Right atrium auricular region (tissue), 2 donors: ENCODE measurements around the gene CMPK2. TPM values are rescaled to one million over a fixed set of nuclear protein-coding genes. Genes with fewer than 3 reads are reported as not detected.

ENCODE experiments used
- DNase-seq: peaks from one replicate; pipeline ENCODE4 v3.0.0-alpha.2; 2019; ENCODE audit warnings: low spot score
- H3K27ac ChIP-seq, 2 donors: fragments of 200-600 bp; sonication (generic); 1 replicate in 1 of 2; 2 replicates in 1 of 2; pipeline ENCODE4 v1.5.1; 2016 to 2019
- H3K27me3 ChIP-seq, 2 donors: fragments of 200-600 bp; sonication (generic); one replicate each; pipeline versions ENCODE4 v1.5.1 to v1.6.0; 2017 to 2019
- H3K36me3 ChIP-seq: fragments of 200-600 bp; sonication (generic); one replicate; pipeline ENCODE4 v1.5.1; 2016
- H3K4me1 ChIP-seq, 2 donors: fragments of 200-600 bp; sonication (generic); one replicate each; pipeline versions ENCODE4 v1.5.1 to v1.6.0; 2017 to 2019
- H3K4me3 ChIP-seq, 2 donors: fragments of 200-600 bp; sonication (generic); 1 replicate in 1 of 2; 2 replicates in 1 of 2; pipeline ENCODE4 v1.5.1; 2017 to 2019; ENCODE audit warnings: mild to moderate bottlenecking in 1 of 2, moderate library complexity in 1 of 2
- H3K9me3 ChIP-seq, 2 donors: fragments of 200-600 bp; sonication (generic); one replicate each; pipeline ENCODE4 v1.5.1; 2019
- CTCF ChIP-seq, 2 donors: fragments of 200-600 bp; sonication (generic); IDR thresholded peaks; one replicate each; pipeline ENCODE4 v1.5.1; 2019; ENCODE audit warnings: antibody characterized with exemption in 2 of 2
- total RNA-seq, 2 donors: library from RNA; depleted of rRNA; stranded (reverse); fragments of >200 nt; gene quantifications; one replicate each; pipeline ENCODE4 v1.1.0, GENCODE V29; 2016

CMPK2 gene
- total RNA-seq, 2 donors from 2014 or later = 1.8 to 4.4 TPM

GRCh38 chr2:6813573-6813972 is 52.1 kb downstream of the CMPK2 start:
- Histone ChIP-seq H3K36me3 (no peaks in the 10 kb centered on the region), H3K27ac (no peak overlapping the region), H3K4me1 (no peaks in the 10 kb centered on the region), H3K27me3 (no peaks in the 10 kb centered on the region), H3K9me3 (no peaks in the 10 kb centered on the region), H3K4me3 (no peak overlapping the region)
- no peak for TF ChIP-seq CTCF (IDR thresholded peaks at IDR 0.05)
- DNase-seq = no peak

DNA sequence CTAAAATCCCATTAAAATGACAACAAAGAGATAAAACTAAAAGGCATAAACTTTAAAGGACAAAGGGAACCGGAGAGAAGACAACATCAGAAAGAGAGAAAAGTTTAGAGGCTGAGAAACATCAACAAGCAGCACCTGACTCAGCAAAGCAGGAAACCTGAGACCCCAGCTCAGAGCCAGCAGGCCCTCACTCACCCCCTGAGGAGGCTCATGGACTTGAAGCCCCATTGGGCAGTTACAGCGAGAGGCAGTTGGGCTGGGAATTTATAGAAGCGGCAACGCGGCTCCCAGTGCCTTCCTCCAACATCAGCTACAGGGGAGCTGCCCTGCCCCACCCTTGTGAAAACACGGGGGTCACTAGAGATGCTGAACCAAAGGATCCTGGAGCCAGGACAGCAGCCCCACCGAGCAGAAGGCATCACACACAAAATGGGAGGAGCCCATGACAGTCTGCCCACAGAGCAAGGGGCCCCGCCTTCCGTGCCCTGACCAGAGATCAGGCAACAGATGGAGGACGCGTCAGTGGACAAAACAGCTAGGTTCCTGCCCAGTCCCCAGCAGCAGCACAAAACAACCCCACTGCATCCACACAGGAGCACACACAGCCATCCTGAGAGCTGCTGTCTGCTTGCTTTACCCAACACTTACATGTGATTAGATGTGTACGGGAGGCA is 52.7 kb downstream of the CMPK2 start:
- Histone ChIP-seq H3K27ac (no peak overlapping the region), H3K4me1 (no peaks in the 10 kb centered on the region), H3K9me3 (no peaks in the 10 kb centered on the region), H3K4me3 (no peak overlapping the region), H3K27me3 (no peaks in the 10 kb centered on the region), H3K36me3 (no peaks in the 10 kb centered on the region)
- TF ChIP-seq CTCF (IDR thresholded peaks at IDR 0.05) = no peak
- DNase-seq = no peak

- Histone ChIP-seq H3K36me3 (no peaks in the 10 kb centered on the region), H3K27me3 (no peaks in the 10 kb centered on the region), H3K27ac (no peak overlapping the region), H3K4me3 (no peak overlapping the region), H3K4me1 (no peaks in the 10 kb centered on the region), H3K9me3 (no peaks in the 10 kb centered on the region)
- DNase-seq = no peak
- TF ChIP-seq CTCF (IDR thresholded peaks at IDR 0.05) = no peak
Observed at GRCh38 chr2:6810961-6811360, 54.7 kb downstream of the CMPK2 start.

DNA sequence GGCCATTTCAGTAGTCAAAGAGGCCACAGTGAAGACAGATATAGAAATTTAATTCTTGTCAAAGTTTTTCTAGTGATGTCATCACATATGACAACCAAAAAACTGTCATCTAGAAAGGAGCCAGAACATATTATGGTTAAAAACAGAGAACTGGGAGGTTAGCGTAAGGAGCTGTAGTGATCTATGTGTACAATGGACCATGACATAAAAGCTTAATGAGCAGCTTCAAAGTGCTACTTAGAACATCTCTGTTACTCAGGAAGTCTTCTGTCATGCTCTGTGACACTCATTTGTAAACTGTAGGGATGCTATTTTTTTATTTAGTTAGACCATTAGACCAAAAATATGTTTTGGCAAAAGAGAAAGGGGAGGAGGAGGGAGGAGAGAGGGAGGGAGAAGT is 57.3 kb downstream of the CMPK2 start:
- Histone ChIP-seq H3K27me3 (no peaks in the 10 kb centered on the region), H3K36me3 (no peaks in the 10 kb centered on the region), H3K4me3 (no peak overlapping the region), H3K9me3 (no peaks in the 10 kb centered on the region), H3K4me1 (no peaks in the 10 kb centered on the region), H3K27ac (no peak overlapping the region)
- DNase-seq = no peak
- no peak for TF ChIP-seq CTCF (IDR thresholded peaks at IDR 0.05)

- Histone ChIP-seq H3K36me3 (no peaks in the 10 kb centered on the region), H3K4me1 (no peaks in the 10 kb centered on the region), H3K9me3 (no peaks in the 10 kb centered on the region), H3K4me3 (no peak overlapping the region), H3K27me3 (no peaks in the 10 kb centered on the region), H3K27ac (no peak overlapping the region)
- TF ChIP-seq CTCF (IDR thresholded peaks at IDR 0.05) = no peak
- DNase-seq = no peak
Observed at GRCh38 chr2:6806604-6807003, 59.1 kb downstream of the CMPK2 start.

GRCh38 chr2:6800553-6800952 is 65.2 kb downstream of the CMPK2 start:
- no peak for TF ChIP-seq CTCF (IDR thresholded peaks at IDR 0.05)
- no peak overlapping the region for H3K4me3 ChIP-seq
- H3K27me3 ChIP-seq = no peaks in the 10 kb centered on the region
- no peak overlapping the region for H3K27ac ChIP-seq
- no peak for DNase-seq
- no peaks in the 10 kb centered on the region for H3K4me1 ChIP-seq
- no peaks in the 10 kb centered on the region for H3K9me3 ChIP-seq
- H3K36me3 ChIP-seq = no peaks in the 10 kb centered on the region
